ENCODE data around the gene HECW1.
"Not testable (repeated sequence)": the region's sequence is repeated elsewhere in the genome, so short reads cannot be mapped to it uniquely, and the experiment has no call there.

- not testable (repeated sequence) for TF ChIP-seq CTCF (conservative IDR thresholded peaks at IDR 0.05 in 1 of 2, IDR thresholded peaks at IDR 0.05 in 1 of 2; ENCODE audit: extremely low read depth in 1 of 2, insufficient read depth in 1 of 2, low read depth in 1 of 2, low read length in 2 of 2); EZH2 (IDR thresholded peaks at IDR 0.05; ENCODE audit: borderline replicate concordance, low read length)
Measured at GRCh38 chr7:43573832-43574231, 461.4 kb downstream of the HECW1 start.

All from mammary epithelial cell (primary cell).